BJ (cell line): Measurements from ENCODE around the gene ZMYM1. TPM values are rescaled to one million over a fixed set of nuclear protein-coding genes. Genes with fewer than 3 reads are reported as not detected.
"Not testable (repeated sequence)": the region's sequence is repeated elsewhere in the genome, so short reads cannot be mapped to it uniquely, and the experiment has no call there.

Experiments used
- CTCF ChIA-PET: fragments of 350-600 bp; formaldehyde crosslinking; extraction: SDS; loops from one replicate; lab custom pipeline; 2021; ENCODE audit warnings: antibody characterized with exemption, inconsistent platforms; lab: Yijun Ruan, JAX
- POLR2A ChIA-PET: fragments of 300-600 bp; sonication (Branson Sonifier 250); formaldehyde crosslinking; extraction: SDS; loops from one replicate; lab custom pipeline; 2021; ENCODE audit warnings: antibody characterized with exemption; lab: Charles Lee
- DNase-seq: peaks from one replicate; pipeline ENCODE4 v3.0.0-alpha.2; 2011; ENCODE audit warnings: low read depth
- H3K27me3 ChIP-seq: 2 replicates; pipeline ENCODE4 v1.6.0; 2011; ENCODE audit warnings: low read length; ENCODE audit not compliant: control insufficient read depth, insufficient read depth
- H3K36me3 ChIP-seq: 2 replicates; pipeline ENCODE4 v1.5.1; 2011; ENCODE audit warnings: low read length; ENCODE audit not compliant: control insufficient read depth, insufficient read depth
- H3K4me3 ChIP-seq: 2 replicates; pipeline ENCODE4 v1.5.1; 2011; ENCODE audit warnings: low read depth, mild to moderate bottlenecking, control low read depth, low read length
- polyA plus RNA-seq: library from polyadenylated mRNA; depleted of rRNA; stranded (reverse); fragments of >200 nt; gene quantifications from 2 replicates; pipeline ENCODE4 v1.2.3, GENCODE V29; 2011
- TF ChIP-seq, protein P1 (sequence below): IDR thresholded peaks from 2 replicates; pipeline ENCODE4 v1.5.1; 2011; ENCODE audit warnings: low read depth, mild to moderate bottlenecking, control low read depth, inconsistent platforms, low read length, moderate library complexity; ENCODE audit not compliant: insufficient read depth

ZMYM1 gene
- polyA plus RNA-seq, 1 experiment: 7.0 TPM

DNA sequence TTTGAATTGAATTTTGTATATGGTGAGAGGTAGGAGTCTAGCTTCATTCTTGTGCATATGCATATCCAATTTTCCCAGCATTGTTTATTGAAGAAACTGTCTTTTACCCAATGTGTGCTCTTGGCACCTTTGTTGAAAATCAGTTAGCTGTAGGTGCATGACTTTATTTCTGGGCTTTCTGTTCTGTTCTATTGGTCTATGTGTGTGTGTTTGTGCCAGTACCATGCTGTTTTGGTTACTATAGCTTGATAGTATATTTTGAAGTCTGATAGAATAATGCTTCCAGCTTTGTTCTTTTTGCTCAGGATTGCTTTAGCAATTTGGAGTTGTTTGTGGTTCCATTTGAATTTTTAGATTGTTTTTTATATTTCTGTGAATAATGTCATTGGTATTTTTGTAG is 9.4 kb upstream of the ZMYM1 start:
- Histone ChIP-seq H3K27me3 (no peaks in the 10 kb centered on the region), H3K36me3 (no peaks in the 10 kb centered on the region), H3K4me3 (no peak overlapping the region)
- TF ChIP-seq, protein P1, sequence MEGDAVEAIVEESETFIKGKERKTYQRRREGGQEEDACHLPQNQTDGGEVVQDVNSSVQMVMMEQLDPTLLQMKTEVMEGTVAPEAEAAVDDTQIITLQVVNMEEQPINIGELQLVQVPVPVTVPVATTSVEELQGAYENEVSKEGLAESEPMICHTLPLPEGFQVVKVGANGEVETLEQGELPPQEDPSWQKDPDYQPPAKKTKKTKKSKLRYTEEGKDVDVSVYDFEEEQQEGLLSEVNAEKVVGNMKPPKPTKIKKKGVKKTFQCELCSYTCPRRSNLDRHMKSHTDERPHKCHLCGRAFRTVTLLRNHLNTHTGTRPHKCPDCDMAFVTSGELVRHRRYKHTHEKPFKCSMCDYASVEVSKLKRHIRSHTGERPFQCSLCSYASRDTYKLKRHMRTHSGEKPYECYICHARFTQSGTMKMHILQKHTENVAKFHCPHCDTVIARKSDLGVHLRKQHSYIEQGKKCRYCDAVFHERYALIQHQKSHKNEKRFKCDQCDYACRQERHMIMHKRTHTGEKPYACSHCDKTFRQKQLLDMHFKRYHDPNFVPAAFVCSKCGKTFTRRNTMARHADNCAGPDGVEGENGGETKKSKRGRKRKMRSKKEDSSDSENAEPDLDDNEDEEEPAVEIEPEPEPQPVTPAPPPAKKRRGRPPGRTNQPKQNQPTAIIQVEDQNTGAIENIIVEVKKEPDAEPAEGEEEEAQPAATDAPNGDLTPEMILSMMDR: no peak
- CTCF ChIA-PET: no interaction called here
- DNase-seq: no peak
- POLR2A ChIA-PET: no interaction called here

DNA sequence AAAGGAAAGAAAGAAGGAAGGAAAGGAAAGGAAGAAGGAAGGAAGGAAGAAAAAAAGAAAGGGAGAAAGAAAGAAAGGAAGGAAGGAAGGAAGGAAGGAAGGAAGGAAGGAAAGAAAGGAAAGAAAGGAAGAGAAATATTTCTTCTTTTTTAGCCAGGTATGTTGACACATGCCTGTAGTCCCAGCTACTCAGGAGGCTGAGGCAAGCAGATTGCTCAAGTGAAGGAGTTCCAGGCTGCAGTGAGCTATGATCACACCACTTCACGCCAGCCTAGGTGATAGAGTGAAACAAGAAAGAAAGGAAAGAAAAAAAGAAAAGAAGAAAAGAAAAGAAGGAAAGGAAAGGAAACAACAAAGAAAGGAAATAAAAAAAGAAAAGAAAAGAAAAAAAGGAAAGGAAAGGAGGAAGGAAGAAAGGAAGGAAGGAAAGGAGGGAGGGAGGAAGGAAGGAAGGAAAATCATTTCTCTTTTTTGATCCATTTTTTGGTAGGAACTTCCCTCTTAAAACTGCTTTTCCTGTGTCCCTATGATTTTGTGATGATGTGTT is 5.8 kb upstream of the ZMYM1 start:
- Histone ChIP-seq H3K4me3 (no peak overlapping the region), H3K36me3 (no peaks in the 10 kb centered on the region), H3K27me3 (no peaks in the 10 kb centered on the region)
- CTCF ChIA-PET: interaction anchor here (0.6 kb wide), 1 partner anchor 113 kb away, joined by 4 read pairs; no protein-coding TSS in a partner anchor
- no peak for DNase-seq
- POLR2A ChIA-PET: no interaction called here
- TF ChIP-seq, protein P1: no peak

DNA sequence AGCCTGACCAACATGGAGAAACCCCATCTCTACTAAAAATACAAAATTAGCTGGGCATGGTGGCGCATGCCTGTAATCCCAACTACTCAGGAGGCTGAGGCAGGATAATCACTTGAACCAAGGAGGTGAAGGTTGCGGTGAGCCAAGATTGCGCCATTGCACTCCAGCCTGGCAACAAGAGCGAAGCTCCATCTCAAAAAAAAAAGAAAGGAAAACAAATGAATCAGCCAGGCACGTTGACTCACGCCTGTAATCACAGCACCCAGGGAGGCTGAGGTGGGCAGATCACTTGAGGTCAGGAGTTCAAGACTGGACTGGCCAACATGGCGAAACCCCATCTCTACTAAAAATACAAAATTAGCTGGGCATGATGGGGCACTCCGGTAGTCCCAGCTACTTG is 2.8 kb upstream of the ZMYM1 start:
- DNase-seq, H3K36me3 ChIP-seq, H3K4me3 ChIP-seq, H3K27me3 ChIP-seq, CTCF ChIA-PET: not testable (repeated sequence)
- POLR2A ChIA-PET: interaction anchor here (0.6 kb wide), 1 partner anchor 28 kb away, joined by 5 read pairs; no protein-coding TSS in a partner anchor

DNA sequence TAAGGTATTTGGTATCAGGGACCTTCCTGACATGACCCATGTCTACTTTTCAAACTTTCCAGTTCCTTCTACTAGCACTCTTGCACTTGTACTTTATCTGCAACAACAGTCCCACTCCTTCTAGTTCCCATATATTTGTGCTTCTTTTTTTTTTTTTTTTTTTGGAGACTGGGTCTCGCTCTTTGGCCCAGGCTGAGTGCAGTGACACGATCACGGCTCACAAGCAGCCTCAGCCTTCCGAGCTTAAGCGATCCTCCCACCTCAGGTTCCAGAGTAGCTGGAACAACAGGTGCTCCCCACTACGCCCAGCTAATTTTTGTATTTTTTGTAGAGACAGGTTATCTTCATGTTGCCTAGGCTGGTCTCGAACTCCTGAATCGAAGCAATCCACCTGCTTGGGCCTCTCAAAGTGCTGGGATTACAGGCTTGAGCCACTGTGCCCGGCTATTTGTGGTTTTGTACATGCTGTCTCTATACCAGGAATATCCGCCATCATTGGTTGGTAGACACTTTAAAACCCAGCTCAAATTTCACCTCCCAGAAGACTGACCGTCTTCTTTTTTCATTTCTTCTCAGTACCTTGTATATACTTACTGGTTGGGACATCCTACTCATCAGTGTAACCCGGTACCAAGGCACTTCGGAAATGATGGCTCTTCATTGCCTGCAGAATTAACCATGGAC is 1.1 kb downstream of the ZMYM1 start:
- no peaks in the 10 kb centered on the region for H3K27me3 ChIP-seq
- TF ChIP-seq, protein P1: no peak
- CTCF ChIA-PET: interaction anchor here (0.6 to 1.2 kb wide), 3 partner anchors 101 to 371 kb away, joined by 3 to 4 read pairs (median 3); no protein-coding TSS in a partner anchor
- no peaks in the 10 kb centered on the region for H3K36me3 ChIP-seq
- DNase-seq: no peak
- POLR2A ChIA-PET: no interaction called here
- peak overlapping the region; percentile 64 for H3K4me3 ChIP-seq

DNA sequence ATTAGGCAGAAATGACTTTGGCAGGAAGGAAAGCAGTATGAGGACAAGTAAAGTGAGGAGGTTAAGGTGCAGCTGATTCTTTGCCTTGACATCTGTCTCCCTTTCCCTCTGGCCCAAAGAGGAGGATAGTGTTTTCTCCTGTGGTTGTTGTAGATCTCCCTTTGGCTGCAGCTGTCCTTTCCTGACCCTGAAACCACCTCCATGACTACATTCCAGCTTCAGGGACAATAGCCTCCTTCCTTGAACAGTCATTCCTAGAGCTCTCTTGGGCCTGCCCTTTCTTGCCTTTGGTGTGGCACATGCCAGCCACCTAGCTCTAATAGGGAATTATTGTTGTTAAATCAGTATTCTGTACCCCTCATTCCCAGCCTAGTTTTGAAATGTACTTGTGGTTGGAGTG is 6.2 kb downstream of the ZMYM1 start:
- TF ChIP-seq, protein P1: no peak
- DNase-seq: no peak
- no peak overlapping the region for H3K4me3 ChIP-seq
- H3K36me3 ChIP-seq: no peaks in the 10 kb centered on the region
- no peaks in the 10 kb centered on the region for H3K27me3 ChIP-seq
- POLR2A ChIA-PET: no interaction called here
- CTCF ChIA-PET: interaction anchor here (1.7 kb wide), 1 partner anchor 8 kb away, joined by 6 read pairs; no protein-coding TSS in a partner anchor
